HG03175 (cell line): Measurements from ENCODE around the gene SCFD2.
"Not testable (repeated sequence)": the region's sequence is repeated elsewhere in the genome, so short reads cannot be mapped to it uniquely, and the experiment has no call there.

Experiments
- ATAC-seq: cut with Tn5 transposase; IDR thresholded peaks from one replicate; pipeline ENCODE4 v1.9.1; 2021; ENCODE audit warnings: mild to moderate bottlenecking, moderate library complexity; ENCODE audit not compliant: unreplicated experiment

The SCFD2 gene

GRCh38 chr4:53346920-53347852, 18.7 kb downstream of the SCFD2 start:
- ATAC-seq = no peak

- ATAC-seq = not testable (repeated sequence)
Measured at GRCh38 chr4:53346392-53346791, 19.5 kb downstream of the SCFD2 start.

- ATAC-seq = not testable (repeated sequence)
Measured at GRCh38 chr4:53340145-53340544, 25.7 kb downstream of the SCFD2 start.

- ATAC-seq = not testable (repeated sequence)
Measured at GRCh38 chr4:53334916-53335315, 30.9 kb downstream of the SCFD2 start.

GRCh38 chr4:53326535-53326934, 39.3 kb downstream of the SCFD2 start:
- ATAC-seq = no peak

- ATAC-seq = no peak
Measured at GRCh38 chr4:53322696-53323095, 43.2 kb downstream of the SCFD2 start.

- no peak for ATAC-seq
Measured at GRCh38 chr4:53321984-53322289, 43.9 kb downstream of the SCFD2 start.

- no peak for ATAC-seq
Measured at GRCh38 chr4:53321151-53321983, 44.5 kb downstream of the SCFD2 start.

GRCh38 chr4:53315300-53315699, 50.6 kb downstream of the SCFD2 start:
- no peak for ATAC-seq

GRCh38 chr4:53314252-53314651, 51.6 kb downstream of the SCFD2 start:
- no peak for ATAC-seq

GRCh38 chr4:53313510-53313909, 52.4 kb downstream of the SCFD2 start:
- no peak for ATAC-seq

GRCh38 chr4:53309321-53310040, 56.4 kb downstream of the SCFD2 start:
- ATAC-seq = no peak

GRCh38 chr4:53307819-53308780, 57.8 kb downstream of the SCFD2 start:
- ATAC-seq = no peak

- ATAC-seq = no peak
Measured at GRCh38 chr4:53307210-53307609, 58.7 kb downstream of the SCFD2 start.

GRCh38 chr4:53306729-53307128, 59.1 kb downstream of the SCFD2 start:
- ATAC-seq = no peak

- not testable (repeated sequence) for ATAC-seq
Measured at GRCh38 chr4:53292209-53292608, 73.7 kb downstream of the SCFD2 start.

GRCh38 chr4:53281438-53281837, 84.4 kb downstream of the SCFD2 start:
- no peak for ATAC-seq

GRCh38 chr4:53280846-53281245, 85.0 kb downstream of the SCFD2 start:
- no peak for ATAC-seq

GRCh38 chr4:53274609-53275268, 91.1 kb downstream of the SCFD2 start:
- no peak for ATAC-seq

GRCh38 chr4:53273726-53274125, 92.1 kb downstream of the SCFD2 start:
- ATAC-seq = no peak
